ENCODE results near the gene RYR2. TPM values are rescaled to one million over a fixed set of nuclear protein-coding genes. Genes with fewer than 3 reads are reported as not detected.

RYR2 gene
- total RNA-seq, 6 experiments from 2014 or later = 0.02 to 0.43 (median 0.16) TPM

DNA sequence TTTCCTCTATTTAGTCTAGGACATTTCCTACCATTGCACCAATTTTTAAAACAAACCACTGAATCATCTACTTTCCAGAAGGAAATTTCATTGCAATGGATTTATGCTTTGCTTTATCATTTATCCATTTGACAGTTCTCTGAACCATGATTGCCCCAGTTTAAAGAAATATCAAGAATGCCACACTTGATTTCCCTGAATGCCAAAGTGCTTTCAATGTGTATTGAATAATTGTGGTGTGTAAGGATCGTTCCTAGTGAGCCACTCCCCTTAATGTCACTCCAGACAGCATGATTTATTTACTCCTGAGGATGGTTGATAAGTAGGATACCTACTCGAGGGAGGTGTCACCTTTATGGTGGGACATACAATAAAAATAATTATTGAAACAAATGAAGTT, 169.6 kb downstream of the RYR2 start:
- Histone ChIP-seq H3K9me3 (no peaks in the 10 kb centered on the region), H3K27ac (no peak overlapping the region), H3K27me3 (no peaks in the 10 kb centered on the region), H3K36me3 (no peaks in the 10 kb centered on the region), H3K4me3 (no peak overlapping the region), H3K4me1 (no peaks in the 10 kb centered on the region)
- 8% methylated on average over 2 of the region's 2 CpGs for WGBS (ENCODE audit: insufficient coverage, low coverage, low lambda C conversion rate, missing lambda C conversion rate)
- no peak for TF ChIP-seq POLR2A (IDR thresholded peaks at IDR 0.05)
- TF ChIP-seq CTCF (IDR thresholded peaks at IDR 0.05) = no peak
- DNase-seq (no peak), ATAC-seq (no peak)
- intact Hi-C loops (cut with DNase I) = no loop called here

GRCh38 chr1:237219751-237220642, 178.0 kb downstream of the RYR2 start:
- ATAC-seq (peak in 1 of 4 donors; percentile 25), DNase-seq (no peak)

GRCh38 chr1:237223419-237223818, 181.4 kb downstream of the RYR2 start:
- Histone ChIP-seq H3K36me3 (no peaks in the 10 kb centered on the region), H3K4me1 (no peaks in the 10 kb centered on the region), H3K9me3 (no peaks in the 10 kb centered on the region), H3K27me3 (no peaks in the 10 kb centered on the region), H3K4me3 (no peak overlapping the region), H3K27ac (no peak overlapping the region)
- DNase-seq = no peak
- TF ChIP-seq CTCF (IDR thresholded peaks at IDR 0.05) = no peak
- TF ChIP-seq POLR2A (IDR thresholded peaks at IDR 0.05) = no peak
- intact Hi-C loops (cut with DNase I) = no loop called here
- ATAC-seq = no peak
- WGBS (ENCODE audit: insufficient coverage, low coverage, low lambda C conversion rate, missing lambda C conversion rate) = 88% methylated on average over 2 of the region's 2 CpGs

More at GRCh38 chr1:237219751-237220642, 178.0 kb downstream of the RYR2 start:
- Histone ChIP-seq H3K4me3 (no peak overlapping the region), H3K9me3 (no peaks in the 10 kb centered on the region), H3K36me3 (no peaks in the 10 kb centered on the region), H3K4me1 (no peaks in the 10 kb centered on the region), H3K27ac (no peak overlapping the region), H3K27me3 (no peaks in the 10 kb centered on the region)
- WGBS (ENCODE audit: insufficient coverage, low coverage, low lambda C conversion rate, missing lambda C conversion rate) = 34% methylated on average over 11 of the region's 11 CpGs
- no peak for TF ChIP-seq CTCF (IDR thresholded peaks at IDR 0.05)
- TF ChIP-seq POLR2A (IDR thresholded peaks at IDR 0.05) = no peak
- intact Hi-C loops (cut with DNase I) = no loop called here

DNA sequence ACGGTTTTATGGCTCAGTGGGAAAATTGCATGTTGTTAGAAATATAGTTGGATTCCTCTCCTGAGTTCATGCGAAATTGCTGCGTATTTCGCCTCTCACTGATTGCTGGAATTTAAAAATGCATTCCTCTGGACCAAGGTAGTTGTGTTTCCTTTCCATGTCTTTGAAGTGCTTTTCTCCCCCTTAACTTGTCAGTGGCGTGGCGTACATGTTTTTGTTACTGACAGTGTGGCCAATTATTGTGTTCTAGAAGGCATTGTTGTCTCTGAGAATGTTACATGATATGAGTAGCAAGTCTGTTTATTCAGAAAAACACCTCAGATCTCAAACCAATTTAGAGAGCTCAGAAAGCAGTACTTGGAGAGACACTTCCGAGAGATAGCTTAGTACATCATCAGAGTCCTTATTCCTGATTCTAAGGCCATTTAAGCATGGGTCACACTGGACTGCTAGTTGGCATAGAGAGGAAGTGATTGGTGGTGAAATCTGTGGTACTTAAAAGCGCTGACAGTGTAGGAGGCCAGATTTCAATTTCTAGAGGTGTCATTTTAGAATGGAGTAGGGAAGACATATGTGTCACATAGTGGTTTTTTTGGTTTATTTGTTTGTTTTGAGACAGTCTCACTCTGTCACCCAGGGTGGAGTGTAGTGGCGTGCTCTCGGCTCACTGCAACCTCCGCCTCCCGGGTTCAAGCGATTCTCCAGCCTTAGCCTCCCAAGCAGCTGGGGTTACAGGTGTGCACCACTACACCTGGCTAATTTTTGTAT, 184.4 kb downstream of the RYR2 start:
- TF ChIP-seq POLR2A (IDR thresholded peaks at IDR 0.05) (no peak), CTCF (IDR thresholded peaks at IDR 0.05) (no peak)
- Histone ChIP-seq H3K27me3 (no peaks in the 10 kb centered on the region), H3K9me3 (no peaks in the 10 kb centered on the region), H3K27ac (no peak overlapping the region), H3K36me3 (no peaks in the 10 kb centered on the region), H3K4me3 (no peak overlapping the region), H3K4me1 (no peaks in the 10 kb centered on the region)
- no peak for ATAC-seq
- WGBS (ENCODE audit: insufficient coverage, low coverage, low lambda C conversion rate, missing lambda C conversion rate) = 74% methylated on average over 13 of the region's 13 CpGs
- intact Hi-C loops (cut with DNase I) = no loop called here
- no peak for DNase-seq
